ENCODE data around the gene PALS2.

DNA sequence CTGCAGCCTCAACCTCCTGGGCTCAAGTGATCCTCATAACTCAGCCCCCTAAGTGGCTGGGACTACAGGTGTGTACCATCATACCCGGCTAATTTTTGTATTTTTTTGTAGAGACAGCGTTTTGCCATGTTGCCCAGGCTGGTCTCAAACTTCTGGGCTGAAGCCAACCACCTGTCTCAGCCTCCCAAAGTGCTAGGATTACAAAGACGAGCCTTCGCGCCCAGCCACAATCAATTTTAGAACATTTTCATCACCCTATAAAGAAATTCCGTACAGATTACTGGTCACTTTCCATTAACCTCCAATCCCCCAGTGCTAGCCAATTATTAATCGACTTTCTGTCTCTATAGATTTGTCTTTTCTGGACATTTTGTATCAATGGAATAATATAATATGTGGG lies 32.3 kb upstream of the PALS2 start:
- TF ChIP-seq POLR2A (IDR thresholded peaks at IDR 0.05; ENCODE audit: borderline replicate concordance, extremely low read depth, insufficient read depth, insufficient read length) (no peak), TCF7L2 (IDR thresholded peaks at IDR 0.05; ENCODE audit: borderline replicate concordance, extremely low read depth, insufficient read depth, insufficient read length) (no peak), ZNF274 (IDR thresholded peaks at IDR 0.05; ENCODE audit: low read depth, low read length) (no peak)
- TF ChIP-seq, protein P1, sequence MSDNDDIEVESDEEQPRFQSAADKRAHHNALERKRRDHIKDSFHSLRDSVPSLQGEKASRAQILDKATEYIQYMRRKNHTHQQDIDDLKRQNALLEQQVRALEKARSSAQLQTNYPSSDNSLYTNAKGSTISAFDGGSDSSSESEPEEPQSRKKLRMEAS (IDR thresholded peaks at IDR 0.05): no peak
